Measurements from ENCODE around the gene ORM1.

The ORM1 gene

DNA sequence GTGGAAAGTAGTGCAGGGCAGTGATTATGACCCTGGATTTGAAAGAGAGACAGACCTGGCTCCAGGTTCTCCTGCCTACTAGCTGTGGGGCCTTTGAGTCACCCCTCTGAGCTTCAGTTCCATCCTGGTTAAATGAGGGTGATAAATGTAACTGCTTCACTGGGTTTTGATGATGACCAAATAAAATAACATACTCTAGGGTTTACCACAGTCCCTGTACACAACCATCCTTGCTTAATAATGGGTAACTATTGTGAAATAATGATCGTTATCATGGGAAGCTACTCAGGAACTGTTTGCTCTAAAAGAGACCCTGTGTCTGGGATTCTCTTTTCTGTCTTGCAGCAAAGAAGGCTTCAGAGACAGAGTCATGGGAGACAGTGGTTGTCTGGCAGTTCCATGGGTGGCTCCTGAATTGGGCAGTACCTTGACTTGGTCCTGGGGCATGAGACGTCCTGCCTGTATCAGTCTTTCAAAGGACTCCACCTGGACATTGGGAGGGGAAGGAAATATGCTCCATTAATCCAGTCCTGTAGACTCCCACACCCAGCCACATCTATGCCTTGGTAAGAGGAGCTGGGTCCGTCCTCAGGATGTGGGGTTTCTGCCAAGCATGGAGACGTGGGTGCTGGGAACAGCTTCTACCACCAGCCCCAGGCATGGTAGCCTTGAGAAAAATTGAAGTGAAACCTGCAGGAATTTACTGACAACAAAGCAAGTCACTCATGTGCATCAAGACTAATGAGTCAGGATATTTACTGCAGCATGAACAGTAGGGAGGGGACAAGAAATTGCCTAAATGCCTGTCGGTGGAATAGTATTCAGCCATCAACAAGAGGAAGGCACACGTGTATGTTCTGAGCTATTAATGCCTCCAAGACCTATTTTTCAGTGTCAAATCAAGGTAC, 41.5 kb downstream of the ORM1 start:
- DNase-seq (ENCODE audit: low read depth, low spot score) = no peak

DNA sequence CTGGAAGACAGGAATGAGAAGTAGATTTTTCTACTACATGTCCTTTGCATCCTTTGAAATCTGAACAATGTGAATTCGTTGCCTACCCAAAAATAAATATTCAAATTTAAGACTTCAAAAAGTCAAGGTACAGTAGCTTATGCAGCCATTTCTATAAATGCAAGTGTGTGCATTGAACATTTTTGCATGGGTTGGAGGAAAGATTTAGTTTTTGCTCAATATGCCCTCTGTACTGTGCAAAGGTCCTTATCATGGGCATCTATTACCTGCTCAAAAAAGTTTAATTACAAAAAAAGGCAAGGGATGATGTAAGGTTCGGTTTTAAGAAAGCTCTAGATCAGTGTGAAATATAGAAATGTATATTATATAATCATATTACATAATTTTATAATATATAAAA, 42.3 kb downstream of the ORM1 start:
- DNase-seq (ENCODE audit: low read depth, low spot score) = no peak

DNA sequence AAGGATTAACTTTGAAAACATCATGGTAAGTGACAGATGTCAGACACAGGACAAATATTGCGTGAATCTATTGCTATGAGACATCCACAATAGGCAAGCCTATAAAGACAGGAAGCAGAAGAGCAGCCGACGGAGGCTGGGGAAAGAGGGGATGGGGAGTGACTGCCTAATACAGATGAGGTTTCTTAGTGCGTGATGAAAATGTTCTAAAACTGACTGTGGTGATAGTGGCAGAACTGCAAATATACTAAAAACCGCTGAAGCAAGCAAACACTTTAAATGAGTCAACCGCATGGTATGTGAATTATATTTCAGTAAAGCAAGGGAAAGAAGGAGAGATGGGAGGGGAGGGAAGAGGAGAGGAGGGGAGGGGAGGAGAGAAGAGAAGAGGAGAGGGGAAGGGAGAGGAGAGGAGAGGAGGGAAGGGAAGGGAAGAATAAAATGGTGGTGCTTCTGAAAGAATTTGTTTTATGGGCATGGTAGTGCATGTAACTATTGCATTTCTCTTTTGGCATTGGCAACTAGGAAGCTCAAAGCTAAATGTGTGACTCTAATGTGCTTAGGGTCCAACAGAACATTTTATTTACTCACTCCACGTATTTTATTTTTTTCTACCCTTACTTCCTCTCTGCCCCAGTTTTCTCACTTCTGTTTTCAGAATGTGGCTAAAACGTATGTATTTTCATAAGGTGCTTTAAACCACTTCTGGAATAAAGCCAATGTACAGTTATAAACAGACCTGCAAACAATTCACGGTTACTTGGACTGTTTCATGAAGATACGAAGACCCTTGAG, 43.6 kb downstream of the ORM1 start:
- DNase-seq (ENCODE audit: low read depth, low spot score) = no peak

DNA sequence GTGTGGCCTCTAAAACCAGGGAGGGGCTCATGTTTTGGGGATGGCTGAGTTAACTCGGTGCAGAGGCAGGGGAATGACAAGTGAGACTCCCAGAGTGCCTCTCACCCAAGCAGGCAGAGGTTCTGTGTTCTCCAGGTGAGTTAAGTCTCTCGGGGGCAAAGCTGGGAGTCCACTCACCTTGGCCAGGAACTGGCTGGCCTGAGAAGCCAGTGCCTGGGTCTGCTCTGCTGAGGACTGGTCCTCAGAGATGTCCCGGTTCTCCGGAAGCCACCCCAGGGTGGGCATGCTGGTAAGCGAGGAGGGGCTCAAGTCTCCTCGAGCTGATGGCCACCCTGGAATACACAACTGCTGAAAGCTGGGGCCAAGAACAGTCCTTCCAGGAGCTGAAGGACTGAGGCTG, 44.5 kb downstream of the ORM1 start:
- DNase-seq (ENCODE audit: low read depth, low spot score) = no peak

DNA sequence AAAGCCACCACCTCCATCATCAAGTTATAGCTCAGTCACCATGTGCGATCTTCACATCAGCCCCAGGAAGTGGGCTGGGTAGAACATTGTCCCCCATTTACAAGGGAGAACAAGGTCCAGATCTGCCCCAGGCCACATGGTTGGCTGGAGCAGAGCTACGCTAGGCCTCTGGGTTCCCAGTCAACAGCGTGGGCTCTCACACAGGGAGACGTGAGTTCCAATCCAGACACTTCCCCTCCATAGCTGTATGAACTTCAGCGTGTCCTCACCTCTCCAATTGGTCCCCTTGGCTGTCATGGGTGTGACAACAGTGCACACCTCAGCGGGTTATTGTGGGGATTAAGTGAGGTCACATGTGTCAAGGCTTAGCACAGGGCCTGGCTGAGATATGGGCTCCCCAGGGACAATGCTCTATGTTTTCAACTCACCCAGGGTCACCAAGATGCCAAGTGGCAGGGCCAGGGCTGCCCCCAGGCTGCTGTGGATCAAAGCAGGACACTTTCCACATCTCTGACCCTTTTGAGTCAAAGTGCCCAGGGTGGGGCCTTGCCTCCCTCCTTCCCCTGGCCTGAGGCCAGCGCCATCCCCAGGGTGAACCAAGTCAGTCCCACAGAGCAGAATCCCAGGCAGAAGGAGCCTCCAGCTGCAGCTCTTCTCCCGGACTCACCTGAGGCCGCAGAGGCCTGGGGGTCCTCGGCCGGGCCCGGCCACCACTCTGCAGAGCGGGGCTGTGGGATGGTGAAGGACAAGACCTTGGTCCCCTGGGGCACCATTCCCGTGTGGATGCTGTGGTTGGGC, 45.1 kb downstream of the ORM1 start:
- DNase-seq (ENCODE audit: low read depth, low spot score) = no peak

DNA sequence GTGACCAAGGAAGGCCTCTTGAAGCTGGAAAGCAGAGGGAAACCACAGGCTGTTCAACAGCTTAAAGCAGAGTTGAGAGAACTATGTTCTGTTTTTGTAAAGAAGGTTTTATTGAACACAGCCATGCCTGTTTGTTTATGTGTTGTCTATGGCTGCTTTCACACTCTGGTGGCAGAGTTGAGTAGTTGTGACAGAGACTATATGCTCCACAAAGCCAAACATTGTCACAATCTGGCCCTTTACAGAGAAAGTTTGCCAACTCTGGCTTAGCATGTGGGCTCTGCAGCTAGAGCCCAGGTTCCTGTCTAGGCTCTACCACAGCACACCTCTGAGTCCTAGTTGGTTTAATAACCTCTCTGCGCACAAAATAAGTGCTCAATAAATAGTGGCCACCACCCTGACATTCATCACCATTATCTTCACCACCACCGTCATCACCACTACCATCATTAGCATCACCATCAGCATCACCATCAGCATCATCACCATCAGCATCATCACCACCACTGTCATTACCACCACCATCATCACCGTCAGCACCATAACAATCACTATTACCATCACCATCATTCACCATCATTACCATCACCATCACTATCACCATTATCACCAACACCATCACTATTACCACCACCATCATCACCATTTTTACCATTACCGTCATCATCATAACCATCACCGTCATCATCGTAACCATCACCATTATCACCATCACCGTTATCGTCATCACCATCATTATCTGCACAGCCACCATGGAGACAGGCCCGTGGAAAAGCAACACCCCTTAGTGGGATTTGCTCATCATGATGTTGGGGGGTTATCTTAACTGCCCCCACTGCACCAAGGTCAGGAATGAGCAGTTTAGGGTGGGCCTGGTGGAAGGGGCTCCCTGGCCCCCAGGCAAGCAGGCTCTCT, 46.6 kb downstream of the ORM1 start:
- no peak for DNase-seq (ENCODE audit: low read depth, low spot score)

DNA sequence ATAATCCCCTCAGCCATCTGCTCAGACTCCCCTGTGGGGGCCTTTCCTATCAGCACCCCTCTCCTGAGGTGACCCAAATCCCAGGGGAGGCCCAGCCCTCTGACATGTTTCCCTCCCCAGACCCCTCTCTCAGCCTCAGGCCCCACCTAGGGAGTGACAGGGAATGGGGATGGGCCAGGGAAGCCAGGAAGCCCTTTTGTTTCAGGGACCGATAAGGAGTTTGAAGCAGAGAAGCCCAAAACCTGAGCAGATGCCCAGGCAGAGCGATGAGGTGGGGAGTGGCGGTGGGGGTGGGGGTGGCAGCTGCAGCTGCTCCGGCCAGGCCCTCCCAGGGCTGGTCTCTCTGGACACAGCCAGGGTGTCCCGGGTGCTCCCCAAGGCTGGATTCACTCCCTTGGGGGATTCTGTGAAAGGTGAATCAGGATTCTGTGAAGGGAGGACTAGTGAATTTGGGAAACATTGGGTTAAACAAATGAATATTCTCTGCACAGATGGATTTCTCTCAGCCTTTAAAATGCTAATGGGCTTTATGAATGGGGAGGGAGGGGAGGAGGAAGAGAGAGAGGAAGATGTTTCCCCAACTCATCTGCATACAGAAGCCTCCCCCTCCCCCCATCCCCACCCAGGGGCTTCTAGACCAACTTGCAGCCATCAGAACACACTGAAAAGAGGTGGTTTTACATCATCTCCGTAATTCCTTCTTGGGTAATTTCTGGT, 47.5 kb downstream of the ORM1 start:
- DNase-seq (ENCODE audit: low read depth, low spot score) = no peak

DNA sequence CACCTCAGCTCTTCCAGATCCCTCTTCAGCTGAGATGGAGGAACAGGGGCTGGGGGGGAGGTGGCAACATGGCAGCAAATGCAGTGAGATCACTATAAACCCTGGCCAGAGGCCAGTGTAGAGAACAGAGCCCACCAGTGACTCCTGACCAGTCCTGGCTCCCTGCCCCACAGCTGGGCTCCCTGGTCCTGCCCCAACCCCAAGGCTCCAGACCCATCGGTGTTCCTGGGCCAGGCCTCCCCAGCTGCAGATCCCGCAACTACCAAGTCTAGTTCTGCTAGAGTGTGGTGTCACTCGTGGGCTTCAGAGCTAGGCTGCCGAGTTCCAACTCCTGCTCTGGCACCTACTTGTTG, 48.0 kb downstream of the ORM1 start:
- no peak for DNase-seq (ENCODE audit: low read depth, low spot score)

DNA sequence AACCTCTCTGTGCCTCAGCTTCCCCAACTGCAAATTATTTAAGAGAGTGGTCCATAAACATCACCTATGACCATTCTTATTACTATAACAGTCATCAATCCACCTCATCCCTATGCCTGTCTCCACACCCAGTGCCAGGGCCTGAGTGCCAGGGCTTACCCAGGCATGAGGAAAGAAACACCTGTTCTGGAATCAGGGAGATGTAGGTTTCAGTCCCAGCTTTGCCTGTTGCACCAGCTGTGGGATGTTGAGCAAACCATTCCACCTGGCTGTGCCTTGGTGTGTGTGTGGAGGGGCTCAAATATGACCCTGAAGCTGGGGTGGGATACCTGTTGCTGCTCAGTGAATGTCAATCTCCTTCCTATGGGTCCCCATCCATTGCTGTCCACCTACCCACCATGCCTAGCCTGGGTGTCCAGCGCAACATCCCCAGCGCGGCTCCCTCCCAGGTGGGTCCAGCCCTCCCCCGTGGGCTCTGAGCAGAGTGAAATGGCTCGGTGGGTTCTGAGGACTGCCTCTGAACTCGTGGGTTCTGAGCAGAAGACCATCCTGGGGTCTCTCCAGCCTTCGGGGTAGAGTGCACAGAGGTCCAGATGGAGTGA, 48.5 kb downstream of the ORM1 start:
- DNase-seq (ENCODE audit: low read depth, low spot score) = no peak

DNA sequence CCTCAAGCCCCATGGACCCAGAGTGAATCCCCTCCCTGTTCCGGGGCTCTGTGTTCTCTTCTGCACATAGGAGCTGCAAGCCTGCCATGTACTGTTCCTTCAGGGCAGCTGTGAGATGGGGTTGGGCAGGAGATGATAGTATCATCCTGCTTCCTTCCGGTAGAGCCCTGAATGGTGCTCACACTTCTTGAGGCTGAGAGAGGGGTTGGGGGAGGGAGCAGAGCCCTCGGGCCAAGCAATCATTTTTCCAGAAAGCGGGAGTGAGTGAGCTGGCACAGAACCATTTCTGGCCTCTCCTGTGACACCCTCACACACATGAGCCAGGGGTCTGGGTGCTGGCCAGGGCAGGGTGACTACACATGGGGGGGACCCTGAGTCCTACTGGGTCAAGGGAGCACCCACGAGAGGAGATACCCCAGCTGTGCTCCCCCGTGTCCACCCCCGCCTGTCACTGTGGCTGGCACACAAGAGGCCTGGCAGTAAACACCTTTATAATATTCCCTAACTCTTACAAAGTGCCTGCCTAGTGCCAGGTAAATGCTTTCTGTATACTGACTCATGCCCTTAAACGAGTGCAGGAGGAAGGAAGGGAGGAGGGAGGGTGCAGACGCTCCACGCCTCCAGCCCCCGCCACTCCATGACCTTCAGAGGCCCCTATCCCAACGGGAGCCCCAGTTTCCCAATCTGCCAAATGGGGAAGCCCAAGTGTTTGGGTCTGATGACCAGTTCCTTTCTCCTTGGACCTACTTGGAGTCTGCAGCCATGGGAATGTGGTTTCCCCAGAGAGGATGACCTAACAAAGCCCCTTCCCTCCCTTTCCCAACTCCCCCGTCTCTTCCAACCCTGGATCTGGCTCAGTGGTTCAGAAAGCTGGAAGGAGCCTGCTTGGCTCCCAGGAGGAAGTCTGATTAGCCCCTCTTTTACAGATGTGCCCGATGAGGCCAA, 49.3 kb downstream of the ORM1 start:
- no peak for DNase-seq (ENCODE audit: low read depth, low spot score)

DNA sequence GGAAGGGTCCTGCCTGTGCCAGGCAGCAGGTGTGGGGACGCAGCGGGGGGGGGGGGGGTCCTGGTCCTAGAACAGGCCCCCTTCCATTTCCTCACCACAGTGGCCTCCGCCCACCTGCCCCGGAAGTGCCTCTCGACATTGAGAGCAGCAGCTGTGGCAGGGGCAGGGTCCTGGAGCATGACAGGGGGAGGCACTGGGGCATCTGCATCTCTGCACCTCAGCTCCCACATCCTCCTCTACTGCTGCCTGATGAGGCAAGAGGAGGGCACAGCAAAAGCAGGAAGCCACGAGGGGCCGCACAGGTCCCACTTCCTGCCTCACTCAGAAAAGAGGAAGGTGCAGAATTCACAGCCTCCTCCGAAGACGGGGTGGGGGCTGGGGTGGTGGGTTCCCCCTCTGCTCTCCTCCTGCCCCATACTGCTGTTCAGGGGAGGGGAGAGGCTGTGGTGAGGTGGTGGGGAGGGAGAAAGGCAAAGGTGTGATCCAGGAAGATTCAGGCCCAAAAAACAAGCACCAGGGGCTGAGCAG, 50.1 kb downstream of the ORM1 start:
- DNase-seq (ENCODE audit: low read depth, low spot score) = no peak

DNA sequence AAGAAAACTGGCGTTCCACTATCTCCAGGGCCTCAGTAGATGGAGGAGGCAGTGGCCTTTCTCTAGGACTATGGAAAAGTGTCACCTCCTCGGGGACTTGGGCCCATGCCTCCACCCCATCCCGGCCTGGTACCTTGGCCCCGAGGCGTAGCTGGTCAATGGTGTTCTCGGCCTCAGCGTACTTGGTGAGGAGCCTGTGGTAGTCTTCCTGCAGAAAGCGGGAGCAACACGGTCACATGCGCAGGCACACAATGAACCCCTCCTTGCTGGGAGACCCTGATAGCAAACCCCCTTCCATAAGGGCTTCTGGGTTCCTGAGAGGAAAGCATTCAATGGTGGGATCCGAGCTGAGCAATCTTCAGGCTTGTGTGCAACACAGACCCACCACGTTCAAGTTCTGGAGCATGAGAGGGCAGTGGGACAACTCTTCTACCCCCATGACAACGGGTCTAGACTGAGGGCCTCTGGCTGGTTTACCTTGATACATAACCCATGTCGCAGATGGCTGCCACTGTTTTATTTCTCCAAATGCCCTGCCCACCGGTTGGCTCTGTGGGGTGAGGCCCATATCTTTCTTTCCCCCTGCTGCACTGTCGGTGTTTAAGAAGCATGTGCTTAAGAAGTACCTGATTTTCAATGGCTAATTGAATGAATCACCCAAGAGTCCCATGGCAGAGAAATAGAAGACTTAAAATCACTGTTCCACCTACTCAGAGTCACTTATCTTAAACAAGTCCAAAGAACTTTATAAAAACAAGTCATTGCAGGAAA, 51.2 kb downstream of the ORM1 start:
- no peak for DNase-seq (ENCODE audit: low read depth, low spot score)

DNA sequence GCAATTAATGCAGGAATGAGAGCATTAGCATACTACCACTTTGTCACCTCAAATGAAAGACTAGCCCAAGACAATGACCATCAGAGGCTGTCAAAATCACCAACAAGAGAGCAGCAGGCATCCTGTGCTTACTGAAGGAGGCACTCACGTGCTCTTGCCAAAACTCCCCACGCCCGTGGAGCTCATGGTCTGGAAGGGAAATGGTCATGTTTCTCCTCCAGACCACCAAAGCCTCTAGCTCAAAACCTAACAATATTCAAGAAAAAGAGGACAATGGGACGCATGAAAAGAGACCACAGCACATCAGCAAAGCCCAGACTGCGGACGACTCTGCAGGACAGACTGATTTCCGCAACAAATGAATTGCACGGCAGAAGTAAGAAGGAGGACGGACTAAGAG, 52.0 kb downstream of the ORM1 start:
- DNase-seq (ENCODE audit: low read depth, low spot score) = no peak

DNA sequence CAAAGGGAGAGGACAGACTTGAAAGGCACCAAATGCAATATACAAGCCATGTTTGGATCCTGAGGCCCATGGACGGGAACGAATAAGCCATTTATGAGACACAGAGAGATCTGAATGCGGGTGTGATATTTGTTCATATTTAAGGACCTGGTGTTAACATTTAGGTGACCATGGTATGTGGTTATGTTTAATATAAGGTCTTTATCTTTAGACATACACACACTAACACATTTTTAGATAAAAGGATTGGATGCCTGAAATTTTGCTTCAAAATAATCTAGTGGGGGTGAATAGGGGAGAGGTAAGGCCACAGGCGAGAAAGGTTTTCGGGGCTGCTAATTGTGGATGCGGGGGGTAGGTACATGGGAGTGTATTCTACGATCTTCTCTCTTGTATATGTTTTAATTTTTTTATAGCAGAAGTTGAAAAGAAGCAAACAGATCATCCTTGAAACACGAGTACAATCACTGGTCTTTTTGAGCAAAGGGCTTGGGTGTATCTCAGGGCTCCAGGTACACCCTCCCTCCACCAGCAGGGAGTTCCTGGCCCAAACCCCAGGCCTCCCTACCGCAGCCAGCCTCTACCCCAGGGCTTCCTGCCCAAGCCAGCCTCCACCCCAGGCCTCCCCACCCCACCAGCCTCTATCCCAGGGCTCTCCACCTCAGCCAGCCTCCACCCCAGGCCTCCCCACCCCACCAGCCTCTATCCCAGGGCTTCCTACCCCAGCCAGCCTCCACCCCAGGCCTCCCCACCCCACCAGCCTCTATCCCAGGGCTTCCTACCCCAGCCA, 52.7 kb downstream of the ORM1 start:
- no peak for DNase-seq (ENCODE audit: low read depth, low spot score)

Data from ELF-1 (cell line).